GM21717 (cell line): ENCODE results near the gene MLN.

Experiments
- ATAC-seq: cut with Tn5 transposase; IDR thresholded peaks from one replicate; pipeline ENCODE4 v1.9.1; 2021; ENCODE audit warnings: mild to moderate bottlenecking, moderate library complexity; ENCODE audit not compliant: unreplicated experiment

The MLN gene

GRCh38 chr6:33772902-33773472 lies 30.8 kb downstream of the MLN start:
- ATAC-seq, result no peak

GRCh38 chr6:33772082-33772830 lies 31.5 kb downstream of the MLN start:
- no peak for ATAC-seq

GRCh38 chr6:33771146-33772081 lies 32.4 kb downstream of the MLN start:
- no peak for ATAC-seq

GRCh38 chr6:33770833-33771145 lies 33.0 kb downstream of the MLN start:
- ATAC-seq, result no peak

- ATAC-seq, result no peak
Observed at GRCh38 chr6:33770124-33770832, 33.5 kb downstream of the MLN start.

- ATAC-seq, result no peak
Observed at GRCh38 chr6:33769248-33769821, 34.5 kb downstream of the MLN start.

GRCh38 chr6:33768644-33769120 lies 35.1 kb downstream of the MLN start:
- no peak for ATAC-seq

GRCh38 chr6:33766921-33767907 lies 36.6 kb downstream of the MLN start:
- ATAC-seq, result no peak

- no peak for ATAC-seq
Observed at GRCh38 chr6:33765368-33765767, 38.4 kb downstream of the MLN start.

- ATAC-seq, result no peak
Observed at GRCh38 chr6:33764036-33764435, 39.8 kb downstream of the MLN start.

- no peak for ATAC-seq
Observed at GRCh38 chr6:33763483-33763882, 40.3 kb downstream of the MLN start.

GRCh38 chr6:33762713-33763112 lies 41.1 kb downstream of the MLN start:
- ATAC-seq, result no peak

GRCh38 chr6:33761922-33762629 lies 41.7 kb downstream of the MLN start:
- no peak for ATAC-seq

GRCh38 chr6:33761581-33761921 lies 42.3 kb downstream of the MLN start:
- ATAC-seq, result no peak

GRCh38 chr6:33759887-33760629 lies 43.7 kb downstream of the MLN start:
- no peak for ATAC-seq

GRCh38 chr6:33758815-33759216 lies 45.0 kb downstream of the MLN start:
- no peak for ATAC-seq

GRCh38 chr6:33757906-33758305 lies 45.9 kb downstream of the MLN start:
- no peak for ATAC-seq

GRCh38 chr6:33757113-33757512 lies 46.7 kb downstream of the MLN start:
- no peak for ATAC-seq
